Keratinocyte (primary cell): Measurements from ENCODE around the gene KRT7. TPM values are rescaled to one million over a fixed set of nuclear protein-coding genes. Genes with fewer than 3 reads are reported as not detected.
A peak's percentile ranks its signal among the peaks of the same experiment; 100 is the strongest.

Experiments used
- DNase-seq: peaks from one replicate; pipeline ENCODE4 v3.0.0-alpha.2; 2011; ENCODE audit warnings: low read depth, missing footprints, low spot score
- FAIRE-seq: peaks from 2 replicates; lab custom pipeline; 2011; peaks lifted over from hg19 to GRCh38; lab: Jason Lieb, UNC
- H2AFZ ChIP-seq: 2 replicates; pipeline ENCODE4 v1.6.0; 2012; ENCODE audit warnings: low read length, control low read depth, inconsistent platforms; ENCODE audit not compliant: control insufficient read depth
- H3K27ac ChIP-seq: 2 replicates; pipeline ENCODE4 v1.5.1; 2011; ENCODE audit warnings: low read length; ENCODE audit not compliant: control insufficient read depth, insufficient read depth
- H3K27me3 ChIP-seq: 3 replicates; pipeline ENCODE4 v1.6.0; 2011; ENCODE audit warnings: low read length; ENCODE audit not compliant: control insufficient read depth, insufficient read depth; ENCODE audit errors: extremely low read depth
- H3K36me3 ChIP-seq, 2 experiments: 2 replicates in 1 of 2; 3 replicates in 1 of 2; pipeline ENCODE4 v1.5.1; 2011; ENCODE audit warnings: low read length in 2 of 2, mild to moderate bottlenecking in 1 of 2; ENCODE audit not compliant: control insufficient read depth in 2 of 2, insufficient read depth in 2 of 2; ENCODE audit errors: extremely low read depth in 1 of 2
- H3K4me1 ChIP-seq: 3 replicates; pipeline ENCODE4 v1.5.1; 2011; ENCODE audit warnings: low read length; ENCODE audit not compliant: control insufficient read depth, insufficient read depth; ENCODE audit errors: extremely low read depth
- H3K4me2 ChIP-seq: 3 replicates; pipeline ENCODE4 v1.6.0; 2011; ENCODE audit warnings: low read depth, low read length; ENCODE audit not compliant: control insufficient read depth, insufficient read depth; ENCODE audit errors: extremely low read depth
- H3K4me3 ChIP-seq, 3 experiments: fragments of 200-600 bp in 1 of 3; sonication (generic) in 1 of 3; 2 replicates in 2 of 3; 3 replicates in 1 of 3; pipeline ENCODE4 v1.5.1; 2011 to 2016; ENCODE audit warnings: low read length in 3 of 3, mild to moderate bottlenecking in 3 of 3, control low read depth in 2 of 3, inconsistent platforms in 1 of 3, low read depth in 1 of 3, mixed read lengths in 1 of 3, mixed run types in 1 of 3, moderate library complexity in 1 of 3; ENCODE audit not compliant: control insufficient read depth in 2 of 3, insufficient read depth in 2 of 3; ENCODE audit errors: extremely low read depth in 1 of 3
- H3K79me2 ChIP-seq: 2 replicates; pipeline ENCODE4 v1.6.0; 2012; ENCODE audit warnings: low read length; ENCODE audit not compliant: control insufficient read depth, insufficient read depth
- H3K9ac ChIP-seq: 3 replicates; pipeline ENCODE4 v1.6.0; 2011; ENCODE audit warnings: low read length; ENCODE audit not compliant: control insufficient read depth, insufficient read depth; ENCODE audit errors: extremely low read depth
- H3K9me1 ChIP-seq: 3 replicates; pipeline ENCODE4 v1.6.0; 2011; ENCODE audit warnings: low read length; ENCODE audit not compliant: control insufficient read depth, insufficient read depth; ENCODE audit errors: extremely low read depth
- H3K9me3 ChIP-seq: 2 replicates; pipeline ENCODE4 v1.5.1; 2012; ENCODE audit warnings: low read depth, low read length; ENCODE audit not compliant: control insufficient read depth
- H4K20me1 ChIP-seq: 3 replicates; pipeline ENCODE4 v1.6.0; 2011; ENCODE audit warnings: low read length; ENCODE audit not compliant: control insufficient read depth, insufficient read depth; ENCODE audit errors: extremely low read depth
- EZH2 ChIP-seq: IDR thresholded peaks from one replicate; pipeline ENCODE4 v1.6.1; 2012; ENCODE audit warnings: inconsistent platforms, mild to moderate bottlenecking, low read length, moderate library complexity
- dilution Hi-C: fragments of 300-500 bp; cut with MboI; formaldehyde crosslinking; loops from one replicate; pipeline ENCODE4 v1.7.0; 2020; ENCODE audit warnings: low sequenced_read_pairs; ENCODE audit not compliant: extremely low pct_ligation_motif_present
- polyA plus RNA-seq, 5 experiments: library from polyadenylated mRNA; depleted of rRNA in 3 of 5; stranded (reverse) in 3 of 5; stranded (forward) in 1 of 5; unstranded in 1 of 5; fragments of >200 nt; gene quantifications; 1 replicate in 1 of 5; 2 replicates in 3 of 5; 3 replicates in 1 of 5; pipeline versions ENCODE4 v1.2.1 to v1.2.3, GENCODE V29; 2011 to 2012; ENCODE audit warnings: missing spikeins in 2 of 5, low read depth in 1 of 5, low replicate concordance in 1 of 5
- TF ChIP-seq, protein P1 (sequence below), 3 experiments: IDR thresholded peaks in 1 of 3; conservative IDR thresholded peaks in 1 of 3; optimal IDR thresholded peaks in 1 of 3; 2 replicates in 2 of 3; 3 replicates in 1 of 3; pipeline versions ENCODE3 to v1.5.1; 2011; ENCODE audit warnings: low read length in 3 of 3, mild to moderate bottlenecking in 3 of 3, moderate library complexity in 2 of 3, control low read depth in 1 of 3, inconsistent platforms in 1 of 3; ENCODE audit not compliant: insufficient read depth in 2 of 3; ENCODE audit errors: extremely low read depth in 1 of 3

KRT7 gene
- polyA plus RNA-seq, 1 donor (not counting 4 experiments of a cell fraction or from before 2014, with no cell fraction given), result 112 TPM

DNA sequence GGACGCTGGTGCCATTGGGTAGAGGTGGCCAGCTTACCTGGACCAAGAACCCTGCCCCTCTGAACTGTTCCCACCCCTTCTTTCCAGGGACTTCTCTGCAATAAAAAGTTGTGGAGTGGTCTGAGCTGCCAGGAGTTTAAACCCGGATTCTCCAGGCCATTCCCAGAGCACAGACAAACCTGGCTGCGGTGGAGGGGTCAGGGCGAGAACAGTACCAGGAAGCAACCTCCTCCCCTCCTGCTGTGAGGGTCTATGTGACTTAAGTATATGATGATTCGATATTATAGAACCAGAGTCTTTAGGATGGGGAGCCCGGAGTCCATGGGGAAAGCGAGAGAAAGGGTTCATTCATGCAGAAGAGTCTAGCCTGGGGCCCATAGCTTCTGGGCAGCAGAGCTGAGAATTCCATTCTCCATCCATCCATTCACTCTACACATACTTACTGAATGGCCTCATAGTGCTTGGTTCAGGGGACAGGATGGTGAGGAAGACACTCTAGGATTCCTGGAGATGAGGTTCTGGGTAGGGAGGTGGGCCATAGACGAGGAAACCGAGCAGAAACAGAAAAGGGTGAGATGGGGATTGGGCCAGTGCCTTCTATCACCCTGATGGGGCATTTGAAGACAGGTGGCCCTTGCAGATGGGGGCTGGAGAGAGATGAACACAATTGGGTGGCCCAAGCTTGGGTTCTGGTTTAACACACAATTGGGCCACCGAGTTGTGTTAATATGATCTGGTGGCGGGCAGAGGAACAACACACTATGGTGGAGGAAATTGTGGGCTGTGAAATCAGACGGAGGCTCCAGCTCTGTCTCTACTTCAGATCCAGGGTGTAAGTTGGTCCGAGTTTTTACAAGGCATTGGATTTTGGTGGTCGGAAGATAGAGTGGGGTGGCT, 46.6 kb downstream of the KRT7 start:
- peaks cover 39% of the 10 kb centered on the region for H3K4me1 ChIP-seq
- H4K20me1 ChIP-seq, result no peaks in the 10 kb centered on the region
- H3K4me3 ChIP-seq, result peak overlapping the region in 1 of 3 experiments; percentile 21
- FAIRE-seq (no peak), DNase-seq (no peak)
- no peaks in the 10 kb centered on the region for H3K27me3 ChIP-seq
- no peaks in the 10 kb centered on the region for H3K9me3 ChIP-seq
- H3K9ac ChIP-seq, result peak overlapping the region; percentile 84
- H2AFZ ChIP-seq, result peak overlapping the region; percentile 4
- no peaks in the 10 kb centered on the region for H3K36me3 ChIP-seq
- H3K4me2 ChIP-seq, result peak overlapping the region; percentile 69
- dilution Hi-C loops, result no loop called here
- H3K9me1 ChIP-seq, result no peaks in the 10 kb centered on the region
- H3K79me2 ChIP-seq, result no peaks in the 10 kb centered on the region
- TF ChIP-seq EZH2, result no peak
- TF ChIP-seq, protein P1, sequence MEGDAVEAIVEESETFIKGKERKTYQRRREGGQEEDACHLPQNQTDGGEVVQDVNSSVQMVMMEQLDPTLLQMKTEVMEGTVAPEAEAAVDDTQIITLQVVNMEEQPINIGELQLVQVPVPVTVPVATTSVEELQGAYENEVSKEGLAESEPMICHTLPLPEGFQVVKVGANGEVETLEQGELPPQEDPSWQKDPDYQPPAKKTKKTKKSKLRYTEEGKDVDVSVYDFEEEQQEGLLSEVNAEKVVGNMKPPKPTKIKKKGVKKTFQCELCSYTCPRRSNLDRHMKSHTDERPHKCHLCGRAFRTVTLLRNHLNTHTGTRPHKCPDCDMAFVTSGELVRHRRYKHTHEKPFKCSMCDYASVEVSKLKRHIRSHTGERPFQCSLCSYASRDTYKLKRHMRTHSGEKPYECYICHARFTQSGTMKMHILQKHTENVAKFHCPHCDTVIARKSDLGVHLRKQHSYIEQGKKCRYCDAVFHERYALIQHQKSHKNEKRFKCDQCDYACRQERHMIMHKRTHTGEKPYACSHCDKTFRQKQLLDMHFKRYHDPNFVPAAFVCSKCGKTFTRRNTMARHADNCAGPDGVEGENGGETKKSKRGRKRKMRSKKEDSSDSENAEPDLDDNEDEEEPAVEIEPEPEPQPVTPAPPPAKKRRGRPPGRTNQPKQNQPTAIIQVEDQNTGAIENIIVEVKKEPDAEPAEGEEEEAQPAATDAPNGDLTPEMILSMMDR (optimal IDR thresholded peaks at IDR 0.05 in 1 of 3, IDR thresholded peaks at IDR 0.05 in 1 of 3, conservative IDR thresholded peaks at IDR 0.05 in 1 of 3; ENCODE audit: extremely low read depth in 1 of 3, insufficient read depth in 2 of 3, low read length in 3 of 3), result peak in 1 of 3 experiments; percentile 4
- peak overlapping the region; percentile 99 for H3K27ac ChIP-seq

DNA sequence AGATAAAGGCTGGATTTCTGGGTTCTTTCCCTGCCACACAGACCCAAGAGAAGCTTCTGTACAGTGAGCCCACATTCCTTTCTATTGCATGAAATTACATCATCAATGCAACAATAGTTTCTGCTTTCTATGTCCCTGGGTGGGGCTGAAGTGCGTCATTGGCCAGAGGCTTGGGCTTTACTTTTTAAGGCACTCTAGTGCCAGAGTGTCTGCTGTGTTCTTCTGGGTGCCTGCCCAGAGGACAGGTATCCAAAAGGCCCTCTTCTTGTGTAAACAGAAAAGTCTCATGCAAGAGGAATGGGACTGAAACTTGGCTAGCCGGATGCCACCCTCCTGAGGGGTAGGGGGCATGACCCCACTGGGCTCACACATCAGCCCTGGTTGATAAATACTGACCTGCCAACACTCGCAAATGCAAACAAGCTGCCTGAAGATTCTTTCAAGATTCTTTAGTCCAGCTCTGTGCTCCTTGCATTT, 47.3 kb downstream of the KRT7 start:
- DNase-seq, result peak; percentile 93
- Histone ChIP-seq H3K4me2 (peak overlapping the region; percentile 77), H3K4me3 (peak overlapping the region in 1 of 3 experiments; percentile 22), H3K27me3 (no peaks in the 10 kb centered on the region), H4K20me1 (no peaks in the 10 kb centered on the region), H3K27ac (peak overlapping the region; percentile 99), H2AFZ (no peak overlapping the region), H3K4me1 (peaks cover 46% of the 10 kb centered on the region), H3K9me3 (no peaks in the 10 kb centered on the region), H3K9ac (peak overlapping the region; percentile 84), H3K79me2 (no peaks in the 10 kb centered on the region), H3K36me3 (no peaks in the 10 kb centered on the region), H3K9me1 (no peaks in the 10 kb centered on the region)
- no peak for TF ChIP-seq EZH2
- TF ChIP-seq, protein P1 (optimal IDR thresholded peaks at IDR 0.05 in 1 of 3, IDR thresholded peaks at IDR 0.05 in 1 of 3, conservative IDR thresholded peaks at IDR 0.05 in 1 of 3; ENCODE audit: extremely low read depth in 1 of 3, insufficient read depth in 2 of 3, low read length in 3 of 3), result no peak
- dilution Hi-C loops, result no loop called here
- peak; percentile 96 for FAIRE-seq
